Stimulated activated CD4-positive, alpha-beta T cell treated with anti-CD3 and anti-CD28 coated beads, Interleukin-1b, Interleukin-23, amount 100 ng/mL, for 48 hours (primary cell): ENCODE data around the gene DEFB124.
"Not testable (repeated sequence)": the region's sequence is repeated elsewhere in the genome, so short reads cannot be mapped to it uniquely, and the experiment has no call there.

Source experiments
- DNase-seq: peaks from one replicate; pipeline ENCODE4 v3.0.0-alpha.2; 2020

DEFB124 gene, protein sequence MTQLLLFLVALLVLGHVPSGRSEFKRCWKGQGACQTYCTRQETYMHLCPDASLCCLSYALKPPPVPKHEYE

DNA sequence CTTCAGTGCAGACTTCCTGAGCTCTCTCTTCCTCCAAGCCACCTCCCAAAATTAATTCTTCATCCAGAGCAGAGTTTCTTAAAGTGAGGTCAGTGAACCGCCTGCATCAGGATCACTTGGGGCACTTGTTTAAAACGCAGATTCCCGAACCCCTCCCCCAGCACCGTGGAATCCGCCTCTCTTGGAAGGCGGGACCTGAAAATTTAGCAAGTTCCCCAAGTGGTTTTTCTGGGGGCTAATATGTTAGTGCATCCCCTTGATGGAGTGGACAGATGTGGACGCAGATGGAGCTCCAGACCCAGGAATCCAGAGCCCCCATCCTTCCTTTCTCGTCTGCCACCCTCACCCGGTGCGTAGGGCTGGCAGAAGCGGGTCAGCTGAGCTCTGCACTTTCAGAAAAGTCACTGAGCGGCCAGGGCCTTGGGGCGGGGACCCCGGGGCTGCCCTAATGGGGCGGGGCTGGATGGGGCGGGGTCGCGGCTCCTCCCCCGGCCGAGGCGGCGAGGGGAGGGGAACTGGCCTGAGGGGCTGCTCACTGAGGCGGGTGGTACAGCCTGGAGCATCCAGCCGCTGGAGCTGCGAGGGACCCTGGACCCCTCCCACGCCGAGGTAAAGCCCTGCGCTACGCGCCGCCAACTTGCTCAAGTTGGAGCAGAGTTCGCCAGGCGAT lies at the start of gene DEFB124, which contains the start of gene REM1:
Gene DEFB124, minus strand, starts transcription at position 370 of the 670 bp plus-strand sequence. CDS start 2,114 bp downstream, outside the sequence.
Gene REM1, plus strand, starts transcription at position 531 of the 670 bp plus-strand sequence. CDS start 1,158 bp downstream, outside the sequence.
- no peak for DNase-seq

DNA sequence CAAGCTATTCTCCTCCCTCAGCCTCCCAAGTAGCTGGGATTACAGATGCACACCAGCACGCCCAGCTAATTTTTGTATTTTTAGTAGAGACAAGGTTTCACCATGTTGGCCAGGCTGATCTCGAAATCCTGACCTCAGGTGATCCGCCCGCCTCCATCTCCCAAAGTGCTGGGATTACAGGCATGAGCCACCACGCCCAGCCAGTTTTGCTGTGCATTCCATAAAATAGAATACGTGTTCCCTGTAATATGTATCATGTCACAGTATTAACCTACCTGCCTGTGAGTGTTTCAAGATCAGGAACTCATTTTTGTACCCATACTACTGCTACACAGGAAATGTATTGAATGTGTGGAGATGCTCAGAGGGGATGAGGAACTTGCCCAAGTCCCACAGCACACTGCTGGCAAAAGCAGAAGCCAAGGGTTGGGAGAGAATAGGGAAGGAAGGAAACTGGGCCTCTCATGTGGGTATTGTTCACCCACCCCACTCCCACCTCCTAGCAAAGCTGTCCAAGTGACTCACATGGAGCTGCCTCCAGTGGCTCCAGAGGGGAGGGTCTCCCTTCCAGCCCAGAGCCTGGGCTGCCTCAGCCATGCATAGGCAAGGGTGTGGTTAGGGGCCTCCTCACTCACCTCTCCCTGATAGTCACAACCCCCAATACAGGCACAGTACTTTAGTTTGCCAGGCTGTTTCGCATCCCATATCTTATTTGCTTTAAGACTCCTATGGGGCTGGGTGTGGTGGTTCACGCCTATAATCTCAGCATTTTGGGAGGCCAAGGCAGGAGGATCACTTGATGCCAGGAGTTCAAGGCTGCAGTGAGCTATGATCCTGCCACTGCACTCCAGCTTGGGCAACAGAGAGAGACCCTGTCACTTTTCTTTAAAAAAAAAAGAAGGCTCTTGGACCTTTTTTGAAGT lies 48.7 kb upstream of the DEFB124 start:
- no peak for DNase-seq

DNA sequence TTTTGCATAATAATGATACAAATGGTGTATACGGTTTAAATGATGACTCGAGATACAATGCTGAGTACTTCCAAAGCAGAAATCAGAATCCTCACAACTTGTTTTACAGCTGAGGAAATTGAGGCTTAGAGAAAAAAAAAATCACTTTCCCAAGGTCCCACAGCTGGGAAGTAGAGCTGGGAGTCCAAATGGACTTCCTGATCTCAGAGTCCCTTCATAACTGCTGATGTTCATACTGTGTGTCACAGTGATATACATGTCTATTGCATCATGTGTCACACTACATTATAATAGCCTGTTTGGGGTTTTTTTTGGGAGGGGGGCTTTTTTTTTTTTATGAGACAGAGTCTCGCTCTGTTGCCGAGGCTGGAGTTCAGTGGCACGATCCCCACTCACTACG lies 47.8 kb upstream of the DEFB124 start:
- DNase-seq, result no peak

DNA sequence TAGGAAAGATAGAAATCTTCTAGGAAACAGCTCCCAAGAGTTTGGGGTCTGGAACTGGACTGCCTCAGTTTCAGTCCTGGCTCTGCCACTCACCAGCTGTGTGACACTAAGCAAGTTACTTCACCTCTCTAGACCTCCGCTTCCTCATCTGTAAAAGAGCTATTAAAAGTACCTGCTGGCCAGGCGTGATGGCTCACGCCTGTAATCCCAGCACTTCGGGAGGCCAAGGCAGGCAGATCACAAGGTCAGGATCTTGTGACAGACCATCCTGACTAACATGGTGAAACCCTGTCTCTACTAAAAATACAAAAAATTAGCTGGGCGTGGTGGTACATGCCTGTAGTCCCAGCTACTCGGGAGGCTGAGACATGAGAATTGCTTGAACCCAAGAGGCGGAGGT lies 46.3 kb upstream of the DEFB124 start:
- not testable (repeated sequence) for DNase-seq

DNA sequence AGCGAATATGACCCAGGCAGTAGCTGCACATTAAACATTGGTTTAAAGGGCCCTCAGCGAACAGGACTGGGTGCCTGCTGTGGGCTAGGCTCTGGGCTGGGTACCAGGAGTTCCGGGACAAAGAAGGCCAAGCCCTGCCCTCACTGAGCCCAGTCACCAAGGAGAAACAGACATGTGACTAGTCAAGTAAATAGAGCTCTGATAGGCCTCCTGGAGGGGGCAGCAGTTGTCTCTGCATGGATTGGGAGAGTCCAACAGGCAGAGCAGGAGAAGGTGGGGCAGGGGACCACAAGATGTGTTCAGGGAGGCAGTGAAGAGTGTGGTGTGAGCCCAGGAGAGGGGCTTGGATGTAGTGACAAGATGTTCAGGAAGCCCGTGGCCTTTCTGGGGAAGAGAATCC lies 42.4 kb upstream of the DEFB124 start:
- DNase-seq, result no peak

DNA sequence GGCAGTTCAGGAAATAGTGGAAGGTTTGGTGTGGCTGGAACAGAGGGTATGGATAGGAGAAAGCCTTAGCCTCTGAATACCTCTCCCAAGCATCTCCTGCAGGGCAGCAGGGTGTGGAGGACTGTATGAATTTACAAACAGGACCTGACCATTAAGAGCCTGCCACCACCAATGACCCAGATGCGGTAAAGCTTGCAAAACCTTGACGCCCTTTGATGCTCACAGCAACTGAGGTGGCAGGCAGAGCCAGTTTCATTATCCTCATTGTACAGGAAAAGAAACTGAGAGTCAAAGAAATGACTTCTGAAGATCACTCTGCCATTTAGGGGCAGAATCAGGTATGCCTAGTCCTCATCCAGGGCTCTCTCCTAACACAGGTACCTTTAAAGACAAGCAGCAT lies 41.7 kb upstream of the DEFB124 start:
- DNase-seq, result peak; percentile 16

DNA sequence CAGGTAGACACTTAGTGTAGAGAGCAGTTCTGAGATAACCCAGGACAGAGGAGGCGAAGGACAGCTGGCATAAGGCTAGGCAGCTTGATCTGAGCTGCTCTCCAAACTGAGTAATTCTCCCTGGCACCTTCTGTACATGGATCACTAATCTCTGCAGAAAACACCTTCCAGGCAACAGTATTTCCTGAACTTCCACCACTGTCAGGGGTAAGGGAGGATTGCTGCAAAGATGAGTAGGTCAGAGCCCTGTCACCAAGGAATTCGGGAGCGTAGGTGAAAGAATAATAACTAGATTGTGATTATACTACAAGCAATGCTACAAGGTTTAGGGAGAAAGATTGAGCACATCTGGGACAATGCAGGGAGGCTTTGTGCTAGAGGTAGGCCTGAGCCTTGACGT lies 41.2 kb upstream of the DEFB124 start:
- no peak for DNase-seq

DNA sequence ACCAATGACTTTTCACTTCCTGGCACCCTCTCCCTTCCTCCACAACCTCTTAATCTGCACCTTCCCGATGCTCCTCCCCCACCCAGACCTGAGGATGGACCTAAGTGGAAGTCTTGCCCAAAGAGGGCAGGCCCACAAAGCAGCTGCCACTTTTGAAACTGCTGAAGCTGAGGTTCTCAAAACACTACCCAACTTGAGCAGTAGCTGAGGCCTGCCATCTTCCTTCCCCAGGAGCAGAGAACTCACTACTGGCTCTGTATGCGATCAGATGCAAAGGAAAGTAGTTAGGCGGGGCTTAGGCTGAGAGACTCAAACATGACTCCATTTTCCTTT lies 40.8 kb upstream of the DEFB124 start:
- DNase-seq, result no peak

DNA sequence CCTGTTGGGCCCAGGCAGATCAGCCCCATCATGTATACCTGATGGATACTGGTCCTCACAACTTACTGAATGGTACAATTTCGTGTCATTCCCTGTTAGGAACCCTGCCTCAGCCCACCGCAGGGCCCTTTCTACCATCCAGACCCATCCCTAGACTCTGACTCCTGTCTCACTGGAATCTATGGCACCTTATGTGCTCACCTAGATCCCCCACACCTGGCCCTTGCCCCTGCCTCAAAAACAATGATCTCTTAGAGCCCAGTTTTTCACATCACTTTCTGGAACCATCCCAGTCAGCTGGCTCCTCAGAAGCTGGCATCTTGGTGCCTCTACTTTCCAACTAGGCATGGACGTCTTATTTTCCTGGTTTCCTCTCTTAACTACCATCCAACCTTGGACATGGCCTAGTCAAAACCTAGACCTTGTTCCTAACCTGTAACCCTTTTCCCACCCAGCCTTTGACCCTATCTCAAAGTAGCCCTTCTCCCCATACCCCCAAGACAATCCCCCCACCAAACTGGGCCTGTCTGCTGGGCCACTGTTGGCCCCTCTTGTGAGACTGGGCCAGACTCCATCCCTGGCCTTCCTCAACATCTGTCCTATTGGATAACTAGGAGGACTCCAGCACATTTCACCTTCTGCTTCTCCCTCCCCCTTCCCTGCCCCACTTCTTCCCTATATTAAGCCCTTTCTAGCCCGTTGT lies 40.3 kb upstream of the DEFB124 start:
- no peak for DNase-seq

DNA sequence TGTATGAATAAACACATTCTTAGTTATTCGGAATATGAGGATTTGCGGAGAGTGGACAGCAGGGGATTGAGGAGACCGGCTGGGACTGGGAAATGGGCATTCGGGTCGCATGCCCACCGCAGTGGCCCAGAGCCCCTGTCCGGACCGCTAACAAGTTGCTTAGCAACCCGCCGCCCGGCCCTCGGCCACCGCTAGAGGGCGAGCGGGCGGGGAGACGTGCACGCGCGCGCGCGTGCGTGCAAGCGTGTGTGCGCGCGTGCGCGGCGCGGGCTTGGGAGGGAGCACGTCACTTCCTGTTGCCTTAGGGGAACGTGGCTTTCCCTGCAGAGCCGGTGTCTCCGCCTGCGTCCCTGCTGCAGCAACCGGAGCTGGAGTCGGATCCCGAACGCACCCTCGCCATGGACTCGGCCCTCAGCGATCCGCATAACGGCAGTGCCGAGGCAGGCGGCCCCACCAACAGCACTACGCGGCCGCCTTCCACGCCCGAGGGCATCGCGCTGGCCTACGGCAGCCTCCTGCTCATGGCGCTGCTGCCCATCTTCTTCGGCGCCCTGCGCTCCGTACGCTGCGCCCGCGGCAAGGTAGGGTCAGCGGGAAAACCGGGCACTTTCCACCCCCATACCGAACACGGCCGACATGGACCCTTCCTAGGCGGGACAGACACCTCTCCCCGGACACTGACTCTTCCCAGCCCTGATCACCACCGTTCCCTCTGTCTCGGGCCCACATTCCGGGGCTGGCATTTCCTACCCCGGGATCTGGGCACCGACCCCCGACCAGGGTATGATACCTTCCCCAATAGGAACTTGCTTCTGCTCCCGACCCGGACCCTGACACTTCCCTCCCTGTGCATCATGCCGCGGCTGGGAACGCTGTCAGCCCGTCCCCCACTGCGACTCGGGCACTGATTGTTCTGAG lies 39.5 kb upstream of the DEFB124 start, which contains the start of gene HM13:
Gene HM13, plus strand, starts transcription at position 289 of the 918 bp plus-strand sequence. Its CDS starts 110 bp downstream, at position 399.
- peak; percentile 88 for DNase-seq

DNA sequence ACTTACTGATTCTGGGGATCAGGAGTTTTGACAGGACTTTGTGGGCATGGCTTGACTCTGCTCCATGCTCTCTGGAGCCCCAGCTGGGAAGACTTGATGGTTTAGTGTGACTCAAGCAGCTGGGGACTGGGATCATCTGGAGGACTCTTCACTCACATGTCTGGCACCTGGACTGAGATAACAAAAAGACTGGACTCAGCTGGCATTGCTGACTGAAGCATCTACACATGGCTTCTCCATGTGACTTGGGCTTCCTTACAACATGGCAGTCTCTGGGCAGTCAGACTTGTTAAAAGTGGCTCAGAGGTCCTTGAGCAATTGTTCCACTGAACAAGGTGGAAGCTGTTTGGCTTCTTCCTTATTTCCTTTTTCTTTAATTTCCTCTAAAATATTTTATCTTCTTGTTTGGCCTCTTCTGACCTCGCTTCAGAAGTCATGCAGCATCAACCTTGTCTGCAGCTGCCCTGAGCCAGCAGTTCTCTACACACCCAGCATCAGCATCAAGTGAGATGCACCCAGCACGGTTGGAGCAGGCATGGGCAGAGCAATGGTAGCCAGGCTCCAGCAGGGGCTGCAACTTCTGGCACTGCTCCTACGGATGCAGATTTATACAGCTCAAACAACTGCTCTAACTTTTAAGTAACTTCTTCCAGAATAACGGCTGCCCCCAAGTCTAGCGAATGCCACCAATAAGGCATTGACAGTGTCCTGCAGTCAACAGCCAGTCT lies 33.8 kb upstream of the DEFB124 start:
- no peak for DNase-seq

DNA sequence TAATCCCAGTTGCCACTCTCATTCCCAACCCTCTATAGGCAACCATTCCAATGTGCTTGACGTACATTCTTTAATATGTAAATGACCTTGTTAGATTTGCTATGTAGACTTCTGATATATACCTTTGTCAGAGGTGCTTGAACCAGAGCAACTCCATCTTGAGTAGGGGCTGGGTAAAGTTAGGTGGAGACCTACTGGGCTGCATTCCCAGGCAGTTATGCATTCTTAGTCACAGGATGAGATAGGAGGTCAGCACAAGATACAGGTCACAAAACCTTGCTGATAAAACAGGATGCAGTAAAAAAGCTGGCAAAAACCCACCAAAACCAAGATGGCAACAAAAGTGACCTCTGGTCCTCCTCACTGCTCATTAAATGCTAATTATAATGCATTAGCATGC lies 31.0 kb upstream of the DEFB124 start:
- DNase-seq, result no peak

DNA sequence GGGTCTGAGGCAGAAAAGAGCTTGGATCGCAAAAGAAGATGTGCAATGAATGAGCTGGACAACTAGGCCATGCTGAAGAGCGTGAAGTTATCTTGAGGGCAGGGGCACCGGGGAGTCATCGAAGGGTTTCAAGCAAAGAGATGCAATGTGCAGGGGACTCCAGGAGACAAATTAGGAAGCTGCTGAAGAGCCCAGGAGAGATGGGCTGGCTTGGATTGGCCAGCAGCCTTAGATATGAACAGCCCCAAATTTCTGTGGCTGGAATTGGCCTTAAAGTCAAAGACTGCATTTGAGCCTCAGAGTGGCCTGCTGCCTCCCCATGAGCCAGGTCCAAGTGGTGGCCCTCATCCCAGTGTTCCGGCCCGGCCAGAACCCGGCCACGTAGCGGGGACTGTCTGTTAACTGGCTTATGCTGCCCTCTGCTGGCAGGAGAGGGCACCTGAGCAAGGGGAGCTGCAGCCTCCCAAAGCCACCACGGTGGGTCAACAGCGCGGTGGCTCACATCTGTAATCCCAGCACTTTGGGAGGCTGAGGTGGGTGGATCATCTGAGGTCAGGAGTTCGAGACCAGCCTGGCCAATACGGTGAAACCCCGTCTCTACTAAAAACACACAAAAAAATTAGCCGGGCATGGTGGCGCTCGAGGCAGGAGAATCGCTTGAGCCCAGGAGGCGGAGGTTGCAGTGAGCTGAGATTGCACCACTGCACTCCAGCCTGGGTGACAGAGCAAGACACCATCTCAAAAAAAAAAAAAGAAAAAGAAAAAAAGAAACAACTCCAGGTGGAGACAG lies 28.2 kb upstream of the DEFB124 start:
- peak; percentile 79 for DNase-seq

DNA sequence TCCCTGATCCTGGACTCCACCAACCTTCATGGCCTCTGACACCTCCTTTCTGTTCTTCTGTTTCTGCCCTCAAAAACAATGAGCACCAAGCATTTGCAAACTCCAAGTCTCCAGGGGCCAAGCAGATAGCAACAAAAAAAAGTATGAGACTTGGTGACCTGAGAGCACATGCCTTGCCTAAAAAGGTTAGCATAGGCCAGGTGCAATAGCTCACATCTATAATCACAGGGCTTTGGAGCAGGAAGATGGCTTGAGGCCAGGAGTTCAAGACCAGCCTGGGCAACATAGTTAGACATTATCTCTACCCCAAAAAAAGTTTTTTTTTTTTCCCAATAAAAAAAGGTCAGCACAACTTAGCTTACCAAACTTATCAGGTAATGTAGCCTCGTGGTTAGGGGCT lies 25.6 kb upstream of the DEFB124 start:
- no peak for DNase-seq

DNA sequence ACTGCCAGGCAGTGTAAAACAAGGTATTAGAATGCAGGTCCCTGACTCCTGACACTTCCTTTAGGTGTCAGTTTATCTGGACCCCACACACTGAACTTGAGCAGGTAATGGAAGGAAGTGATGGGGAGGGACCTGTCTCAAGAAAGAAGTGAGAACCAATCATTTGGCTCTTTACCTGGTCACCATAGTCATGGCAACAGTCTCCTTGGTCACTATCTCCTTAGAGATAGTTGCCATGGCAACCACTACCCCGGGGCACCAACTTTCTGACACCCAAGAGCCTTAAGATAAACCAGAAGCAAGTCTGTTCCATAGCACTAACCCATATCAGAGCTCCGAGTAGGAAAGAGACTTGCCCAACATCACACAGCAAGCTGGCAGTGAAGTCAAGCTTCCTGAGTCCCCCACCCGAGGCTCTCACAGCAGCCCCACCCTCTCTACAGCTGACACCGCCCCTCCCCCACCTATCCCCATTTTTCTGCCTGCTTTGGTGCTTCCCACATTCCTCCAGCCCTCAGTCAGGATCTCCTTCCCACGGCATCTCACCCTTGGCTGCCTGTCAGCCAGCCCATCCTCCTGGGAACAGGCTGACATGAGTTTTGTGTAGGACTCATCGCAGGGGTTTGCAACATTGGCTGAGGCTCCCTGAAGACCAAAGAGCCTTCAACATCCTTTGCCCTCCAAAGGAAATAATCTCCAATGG lies 23.1 kb upstream of the DEFB124 start:
- DNase-seq, result no peak

DNA sequence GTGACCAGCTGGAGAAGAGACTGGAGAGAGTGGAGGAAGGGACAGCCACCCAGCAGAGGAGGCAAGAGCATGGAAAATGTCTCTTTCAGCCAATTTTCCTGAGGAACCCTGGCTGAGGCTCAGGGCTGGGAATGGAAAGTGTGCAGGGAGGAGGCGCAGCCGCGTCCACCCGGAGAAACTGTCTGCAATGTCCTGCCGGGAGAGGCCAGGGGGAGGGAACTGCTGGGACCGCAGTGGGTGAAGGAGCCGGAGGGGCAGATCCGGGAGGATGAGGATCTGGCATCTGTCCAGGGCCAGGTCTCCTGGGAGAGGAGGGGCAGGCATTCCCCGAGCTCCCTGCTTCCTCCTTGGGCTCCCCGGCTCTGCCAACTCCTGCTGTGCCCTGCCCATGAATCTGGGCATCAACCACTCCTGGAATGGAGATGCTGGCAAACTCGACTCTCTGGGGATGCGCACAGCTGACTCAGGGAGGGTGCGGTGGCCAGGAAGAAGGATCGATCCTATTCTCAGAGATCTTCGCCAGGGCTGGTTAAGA lies 21.9 kb upstream of the DEFB124 start:
- no peak for DNase-seq

DNA sequence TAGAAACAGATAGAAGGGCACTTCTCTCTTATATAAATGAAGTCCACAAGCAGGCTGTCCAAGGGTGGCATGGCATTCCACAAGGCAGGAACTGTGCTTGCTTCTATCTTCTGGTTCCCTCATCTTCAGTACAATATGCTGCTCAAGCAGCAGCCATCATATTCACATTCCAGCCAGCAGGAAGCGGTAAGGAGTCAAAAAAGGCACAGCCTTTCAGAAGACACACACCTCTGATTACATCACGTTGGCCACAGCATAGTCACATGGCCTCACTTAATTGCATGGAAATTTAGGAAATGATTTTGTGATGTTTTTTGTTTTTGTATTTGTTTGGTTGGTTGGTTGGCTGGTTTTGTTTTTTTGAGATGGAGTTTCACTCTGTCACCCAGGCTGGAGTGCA lies 19.2 kb upstream of the DEFB124 start:
- no peak for DNase-seq

DNA sequence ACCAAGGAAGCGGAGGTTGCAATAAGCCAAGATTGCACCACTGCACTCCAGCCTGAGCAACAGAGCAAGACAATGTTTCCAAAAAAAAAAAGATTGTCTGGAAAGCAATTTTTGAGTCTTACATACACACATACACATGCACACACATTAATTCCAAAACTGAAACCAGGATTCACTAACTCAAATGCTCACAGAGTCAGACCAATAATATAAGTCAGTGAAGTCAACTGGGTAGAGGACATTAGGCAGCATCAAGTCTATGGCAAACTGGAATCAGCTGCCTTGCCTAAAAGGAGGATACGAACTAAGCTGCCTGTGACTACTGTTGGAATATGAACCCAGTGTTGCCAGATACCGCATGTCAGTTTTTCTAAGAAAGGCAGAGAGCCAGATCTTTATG lies 15.8 kb upstream of the DEFB124 start:
- DNase-seq, result no peak

DNA sequence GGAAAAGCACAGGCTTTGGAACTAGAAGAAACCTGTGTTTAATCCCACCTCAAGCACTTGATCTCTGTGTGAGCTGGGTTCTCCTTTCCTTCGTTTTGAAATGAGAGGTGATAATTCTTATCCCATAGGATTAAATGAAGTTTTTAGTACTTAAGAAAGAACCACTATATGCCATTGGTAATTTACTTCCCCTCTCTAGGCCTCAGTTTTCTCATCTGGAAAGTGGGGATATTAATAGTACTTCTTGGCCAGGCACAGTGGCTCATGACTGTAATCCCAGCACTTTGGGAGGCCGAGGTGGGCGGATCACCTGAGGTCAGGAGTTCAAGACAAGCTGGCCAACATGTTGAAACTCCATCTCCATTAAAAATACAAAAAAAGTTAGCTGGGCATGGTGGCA lies 14.2 kb upstream of the DEFB124 start:
- DNase-seq, result no peak

DNA sequence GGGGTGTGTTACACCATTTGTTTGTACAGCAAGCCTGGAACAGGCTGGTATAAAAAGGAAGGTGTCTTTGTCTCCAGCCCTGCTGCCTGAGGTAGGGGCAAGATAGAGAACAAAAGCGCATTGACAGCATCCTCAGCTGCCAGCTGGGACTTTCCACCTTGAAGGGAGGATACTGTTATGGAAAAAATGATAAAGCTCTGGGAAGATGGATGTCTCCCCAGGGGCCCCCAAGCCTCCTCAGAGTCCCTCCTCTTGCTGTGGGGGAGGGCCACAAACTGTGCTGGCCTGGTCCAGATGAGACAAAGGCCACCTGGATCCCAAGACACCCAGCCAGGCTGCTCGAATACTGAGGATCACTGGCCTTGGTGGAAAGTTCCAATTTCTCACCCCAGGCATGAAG lies 13.2 kb upstream of the DEFB124 start:
- no peak for DNase-seq
